ENCODE results near the gene VEGFA.
A peak's percentile ranks its signal among the peaks of the same experiment; 100 is the strongest.

The VEGFA gene

DNA sequence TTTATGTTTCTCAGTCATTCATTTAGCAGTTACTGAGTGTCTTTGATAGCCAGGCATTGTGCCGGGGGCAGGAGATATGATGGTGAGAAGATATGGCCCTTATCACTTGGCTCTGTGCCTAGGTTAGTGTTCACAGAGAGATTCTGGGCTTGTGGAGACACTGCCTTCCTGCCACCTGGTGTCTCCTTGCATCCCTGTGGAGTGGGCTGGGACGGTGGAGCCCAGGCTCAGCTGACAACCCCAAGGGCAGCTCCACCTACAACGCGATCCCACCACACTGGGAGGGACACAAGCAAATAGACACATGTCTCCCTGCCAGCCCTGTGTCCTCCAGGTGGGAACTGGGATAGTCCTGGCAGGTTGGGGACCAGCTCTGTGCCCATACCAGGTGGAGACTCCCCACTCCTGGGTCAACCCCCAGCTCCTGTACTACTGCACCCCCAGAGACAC is 30.3 kb upstream of the VEGFA start:
- no peak for DNase-seq

GRCh38 chr6:43740321-43740960 is 29.6 kb upstream of the VEGFA start:
- no peak for DNase-seq

DNA sequence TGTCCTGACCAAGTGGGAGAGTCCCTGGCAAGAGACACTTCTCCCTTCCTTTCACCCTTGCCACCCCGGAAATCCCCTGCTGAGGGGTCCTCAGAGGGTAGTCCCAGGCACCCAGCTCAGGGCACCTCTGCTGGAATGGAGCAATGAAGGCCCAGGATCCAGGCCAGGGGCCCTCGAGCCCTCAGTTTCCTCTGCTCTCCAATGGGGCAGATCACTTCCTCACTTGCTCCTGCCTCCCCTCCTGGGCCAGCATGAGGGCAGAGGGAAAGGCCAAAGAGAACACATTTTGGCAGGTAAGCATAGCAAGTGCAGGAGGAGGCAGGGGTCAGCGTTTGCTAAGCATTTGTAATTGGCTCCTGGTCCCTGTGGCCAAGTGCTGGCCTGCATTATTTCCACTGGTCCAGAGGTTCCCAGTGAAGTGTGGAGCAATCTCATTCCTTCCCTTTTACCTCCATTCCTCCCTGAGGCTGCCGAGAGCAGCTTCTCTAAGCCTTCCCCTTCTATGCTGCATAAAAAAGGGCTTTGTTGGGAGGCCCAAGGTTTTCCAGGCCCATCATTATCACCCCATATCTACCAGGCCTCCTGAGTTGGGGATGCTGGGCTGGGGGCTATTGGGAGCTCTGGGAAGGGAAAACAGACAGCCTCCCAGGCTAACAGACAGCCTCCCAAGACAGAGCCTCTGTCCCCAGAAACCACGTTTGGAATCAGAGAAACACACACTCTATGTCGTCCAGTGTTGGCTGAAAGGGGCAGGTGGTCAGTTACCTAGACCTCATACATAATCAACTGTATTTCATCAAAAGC is 28.8 kb upstream of the VEGFA start:
- DNase-seq = no peak

DNA sequence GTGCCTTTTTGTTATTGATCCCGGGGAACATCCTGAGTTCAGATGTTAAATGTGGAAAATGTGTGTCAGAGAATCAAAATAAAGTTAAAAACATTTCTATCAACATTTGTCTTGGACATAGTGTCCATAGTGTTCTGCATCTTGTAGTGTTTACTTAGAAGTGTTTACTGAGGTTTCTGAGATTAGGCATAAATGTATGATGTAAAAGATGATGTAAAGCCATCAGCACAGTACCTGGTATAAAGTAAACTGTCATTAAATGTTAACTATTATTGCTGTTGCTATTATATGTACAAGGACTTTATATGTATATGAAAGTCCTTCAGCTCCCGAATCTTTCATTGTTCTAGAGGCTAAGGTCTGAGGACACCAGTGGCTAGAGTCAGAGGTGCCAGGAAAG is 28.2 kb upstream of the VEGFA start:
- no peak for DNase-seq

- DNase-seq = no peak
Measured at GRCh38 chr6:43742285-43742684, 27.7 kb upstream of the VEGFA start.

GRCh38 chr6:43742931-43743632 is 26.9 kb upstream of the VEGFA start:
- no peak for DNase-seq

DNA sequence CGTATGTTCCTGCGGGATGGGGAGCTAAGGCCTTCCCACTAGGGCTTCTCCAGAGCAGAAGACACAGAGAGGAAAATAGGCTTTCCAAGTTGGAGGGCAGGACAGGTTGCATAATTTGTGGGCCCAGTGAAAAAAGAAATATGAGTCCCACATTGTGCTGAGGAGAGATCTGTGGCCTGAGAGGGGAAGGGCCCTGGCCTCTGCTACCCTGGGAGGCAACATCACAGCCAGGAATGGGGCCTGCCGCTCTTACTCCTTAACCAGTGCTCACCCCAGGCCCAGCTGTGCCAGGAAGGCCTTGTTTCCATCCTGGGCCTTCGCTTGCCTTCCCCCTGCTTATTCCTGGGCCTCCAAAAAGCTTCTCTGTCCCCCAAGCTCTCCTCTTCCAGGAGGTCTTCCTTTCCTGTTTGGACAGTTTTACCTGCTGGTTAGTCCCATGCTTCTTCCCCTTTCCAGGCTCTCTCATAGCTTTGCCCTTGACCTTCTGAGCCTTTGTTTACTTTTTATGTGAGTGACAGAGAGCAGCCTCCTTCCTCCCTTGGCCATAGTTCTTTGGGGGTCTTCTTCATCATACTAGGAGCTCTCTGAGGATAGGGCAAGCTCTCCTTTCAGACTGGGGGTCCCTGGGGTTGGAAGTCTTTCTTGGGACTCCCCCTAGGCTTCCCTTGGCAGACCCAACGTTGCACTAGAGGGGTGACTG is 26.2 kb upstream of the VEGFA start:
- DNase-seq = no peak

DNA sequence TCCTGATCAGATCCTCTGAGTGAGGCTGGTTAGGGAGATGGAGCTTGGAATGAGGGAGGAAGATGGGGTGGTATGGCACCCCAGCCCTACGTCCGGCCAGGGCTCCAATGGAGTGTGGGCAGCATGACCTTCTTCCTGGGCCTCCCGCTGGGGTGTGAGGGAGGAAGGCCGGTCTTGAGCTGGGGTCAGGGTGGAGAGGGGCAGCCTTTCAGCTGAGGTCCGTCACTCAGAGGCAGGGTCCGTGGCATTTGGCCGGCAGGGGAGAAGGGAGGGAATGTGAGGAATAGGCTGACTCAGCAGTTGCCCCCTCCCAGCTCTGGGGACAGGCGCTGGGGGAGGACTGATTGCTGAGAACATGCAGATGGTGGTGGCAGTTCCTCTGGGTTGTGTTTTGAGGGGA is 25.5 kb upstream of the VEGFA start:
- no peak for DNase-seq

DNA sequence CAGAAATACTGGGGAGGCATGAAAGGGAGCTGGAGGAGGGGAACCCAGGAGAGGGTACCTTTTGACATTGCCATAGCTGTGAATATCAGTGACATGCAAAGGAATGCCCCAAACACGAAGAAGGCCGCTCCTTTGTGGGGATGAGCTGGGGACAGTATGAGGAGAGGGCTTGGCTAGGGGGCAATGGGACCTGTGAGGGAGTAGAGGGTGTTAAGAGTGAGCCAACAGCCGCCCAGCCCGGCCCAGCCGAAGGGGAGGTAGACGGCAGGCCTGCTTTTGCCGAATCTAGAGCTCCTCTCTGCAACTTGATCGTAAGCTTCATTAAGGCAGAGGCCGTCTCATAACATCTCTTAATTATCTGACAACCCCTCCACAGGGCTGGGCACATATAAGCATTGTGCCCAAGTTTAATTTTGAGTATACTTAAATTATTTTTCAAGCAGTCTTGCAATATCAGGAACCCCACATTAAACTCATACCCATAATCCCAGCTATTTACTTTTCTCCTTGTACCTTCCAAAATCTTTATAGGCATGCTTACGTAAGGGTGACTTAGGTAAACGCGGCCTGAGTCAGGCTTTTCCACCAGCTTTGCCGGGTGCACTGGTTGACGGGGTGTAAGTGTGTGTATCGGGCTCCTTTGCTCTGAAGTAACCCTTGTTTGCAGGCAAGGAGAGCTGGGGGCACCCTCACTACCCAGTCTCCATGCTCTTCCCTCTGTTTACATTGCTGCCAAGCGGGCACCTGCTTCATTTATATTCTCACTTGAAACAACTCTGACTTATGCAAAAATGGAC is 24.9 kb upstream of the VEGFA start:
- DNase-seq = no peak

DNA sequence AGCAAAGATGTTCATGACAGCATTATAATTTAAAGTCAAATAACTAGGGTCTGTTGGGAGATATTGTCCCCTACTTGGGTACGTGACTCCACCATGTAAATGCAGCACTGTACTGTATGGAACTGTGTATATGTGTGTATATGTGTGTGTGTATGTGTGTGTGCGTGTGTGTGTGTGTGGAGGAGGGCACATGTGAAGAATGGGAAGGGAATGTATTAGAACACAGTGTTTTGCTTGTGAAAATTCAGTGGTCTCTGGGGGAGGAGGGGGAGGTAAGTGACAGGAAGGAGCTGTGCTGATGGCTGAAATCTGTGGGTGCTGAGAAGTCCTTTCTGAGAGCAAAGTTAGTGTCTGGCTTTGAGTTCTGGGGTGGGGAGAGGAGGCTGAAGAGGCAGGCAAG is 23.9 kb upstream of the VEGFA start:
- no peak for DNase-seq

DNA sequence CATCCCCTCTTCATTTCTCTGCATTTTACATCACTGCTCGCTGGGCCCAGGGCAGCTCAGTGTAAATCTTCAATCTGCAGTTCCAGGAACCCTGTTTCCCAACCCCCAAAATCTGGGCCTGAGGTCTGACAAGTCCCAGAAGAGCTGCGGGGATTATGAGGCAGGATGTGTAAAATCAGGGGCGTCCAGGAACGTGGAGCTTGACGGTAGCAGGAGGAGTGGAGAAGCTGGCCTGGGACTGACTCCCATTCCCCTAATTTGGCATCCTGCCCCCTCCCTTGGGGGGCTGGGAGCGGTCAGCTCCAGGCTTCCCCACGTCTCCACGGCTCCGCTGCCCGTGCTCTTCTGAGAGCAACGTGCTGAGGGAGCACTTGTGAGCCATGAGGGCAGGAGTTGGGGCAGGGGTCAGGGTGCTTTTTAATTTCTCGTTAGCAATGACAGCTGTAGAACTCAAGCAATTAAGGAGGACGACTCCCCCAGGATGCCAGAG is 23.4 kb upstream of the VEGFA start:
- DNase-seq = no peak

- DNase-seq = no peak
Measured at GRCh38 chr6:43747784-43748183, 22.2 kb upstream of the VEGFA start.

DNA sequence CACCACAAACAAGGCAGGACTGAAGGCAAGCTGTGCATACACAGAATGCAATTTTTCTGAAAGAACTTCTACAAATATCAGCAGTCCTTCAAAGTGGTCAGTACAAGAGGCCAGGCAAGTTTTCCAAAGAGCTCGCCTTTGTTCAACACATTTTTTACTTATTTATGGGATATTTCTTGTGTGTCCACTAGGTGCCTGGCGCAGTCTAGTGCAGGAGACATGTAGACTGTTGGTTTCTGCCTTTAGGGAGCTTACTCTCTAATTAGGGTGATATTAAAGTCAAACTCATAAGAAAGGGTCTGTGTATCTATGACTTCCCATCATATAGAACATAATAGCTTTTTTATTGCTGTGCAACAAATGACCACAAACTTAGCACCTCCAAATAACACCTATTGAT is 21.2 kb upstream of the VEGFA start:
- no peak for DNase-seq

DNA sequence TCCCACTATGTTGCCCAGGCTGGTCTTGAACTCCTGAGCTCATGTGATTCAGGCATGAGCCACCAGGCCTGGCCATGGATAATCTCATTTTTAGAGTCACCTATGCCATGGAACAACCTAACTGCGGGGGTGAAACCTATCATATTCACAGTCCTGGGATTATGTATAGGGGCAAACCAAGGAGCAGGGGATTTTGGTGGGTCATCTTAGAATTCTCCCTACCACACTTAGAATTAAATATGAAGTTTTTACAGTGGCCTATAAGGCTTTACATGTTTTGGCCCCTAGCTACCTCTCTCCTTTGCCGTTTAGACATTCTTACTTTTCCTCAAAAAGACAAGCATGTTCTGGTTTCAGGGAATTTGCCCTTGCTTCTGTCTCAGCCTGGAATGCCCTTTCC is 20.6 kb upstream of the VEGFA start:
- no peak for DNase-seq

- no peak for DNase-seq
Measured at GRCh38 chr6:43750622-43751021, 19.4 kb upstream of the VEGFA start.

DNA sequence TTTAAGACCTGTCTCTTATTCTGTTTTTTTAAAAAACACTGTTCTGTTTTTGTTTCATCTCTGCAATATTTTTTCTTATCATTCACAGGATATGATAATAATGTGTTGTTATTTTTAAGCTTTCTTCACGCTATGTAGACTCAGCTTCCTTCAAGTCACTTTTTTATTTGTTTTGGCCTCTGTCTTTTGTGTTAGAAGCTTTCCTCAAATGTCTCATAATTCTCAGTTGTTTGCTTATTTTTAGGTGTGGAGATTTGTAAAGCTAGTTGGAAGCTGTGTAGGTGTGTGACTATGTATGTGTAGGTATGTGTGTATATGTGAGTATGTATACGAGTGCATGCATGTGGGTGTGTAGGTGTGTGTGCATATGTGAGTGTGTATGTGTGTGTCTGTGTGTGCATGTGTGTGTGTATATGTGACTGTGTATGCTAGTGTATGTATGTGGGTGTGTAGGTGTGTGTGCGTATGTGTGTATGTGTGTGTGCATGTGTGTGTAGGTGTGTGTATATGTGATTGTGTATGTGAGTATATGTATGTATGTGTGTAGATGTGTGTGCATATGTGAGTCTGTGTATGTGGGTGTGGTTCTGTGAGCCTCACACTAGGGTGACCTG is 16.3 kb upstream of the VEGFA start:
- no peak for DNase-seq

DNA sequence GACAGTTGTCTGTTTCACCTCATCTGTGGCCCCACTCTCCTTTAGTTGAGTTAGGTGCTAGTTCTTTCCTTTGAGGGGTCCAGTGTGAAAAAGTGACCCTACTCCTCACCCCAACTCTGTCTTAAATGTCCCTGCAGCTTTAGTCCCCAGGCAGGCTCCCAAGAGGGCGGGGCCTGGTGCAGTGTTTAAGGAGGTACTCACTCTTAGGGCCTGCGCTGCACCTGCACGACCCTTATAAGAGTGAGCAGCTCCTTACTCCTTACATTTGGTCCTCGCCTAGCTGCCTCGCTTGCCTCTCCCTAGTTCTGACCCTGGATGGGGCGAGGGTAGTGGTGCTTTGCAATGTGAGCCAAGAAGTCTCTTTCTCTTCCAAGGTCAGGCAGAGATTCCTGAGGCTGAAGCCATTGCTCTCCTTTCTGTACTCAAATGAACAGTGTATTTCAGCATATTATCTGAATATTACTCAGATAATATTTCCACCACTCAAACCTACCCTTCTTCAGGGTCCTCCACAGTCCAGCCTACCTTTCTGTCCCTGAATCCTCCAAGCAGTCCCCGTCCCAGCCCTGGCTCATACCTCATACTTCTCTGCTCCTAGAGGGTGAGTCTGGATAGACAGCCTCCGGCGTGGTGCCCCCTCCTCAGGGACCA is 11.9 kb upstream of the VEGFA start:
- peak; percentile 5 for DNase-seq

DNA sequence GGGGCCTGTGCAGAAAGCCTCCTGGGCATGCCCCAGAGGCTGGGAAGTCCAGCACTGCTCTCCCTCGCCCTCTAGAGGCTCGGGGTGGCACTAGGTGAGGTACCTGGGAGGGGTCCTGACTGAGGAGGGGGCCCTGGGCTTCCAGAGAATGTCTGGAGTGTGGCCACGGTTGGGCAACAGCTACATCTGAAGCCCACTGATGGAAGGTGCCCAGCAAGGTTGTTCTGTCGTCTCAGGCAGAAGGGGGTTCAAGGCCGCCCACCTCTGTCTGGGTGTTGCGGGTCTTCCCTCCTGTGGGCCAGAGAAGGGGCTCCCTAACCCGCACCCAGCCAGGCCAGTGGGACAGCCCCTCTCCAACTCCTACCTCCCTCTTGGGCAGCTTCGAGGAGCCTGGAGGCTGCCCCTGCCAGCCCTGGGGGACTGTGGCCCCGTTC is 11.4 kb upstream of the VEGFA start:
- peak; percentile 11 for DNase-seq

DNA sequence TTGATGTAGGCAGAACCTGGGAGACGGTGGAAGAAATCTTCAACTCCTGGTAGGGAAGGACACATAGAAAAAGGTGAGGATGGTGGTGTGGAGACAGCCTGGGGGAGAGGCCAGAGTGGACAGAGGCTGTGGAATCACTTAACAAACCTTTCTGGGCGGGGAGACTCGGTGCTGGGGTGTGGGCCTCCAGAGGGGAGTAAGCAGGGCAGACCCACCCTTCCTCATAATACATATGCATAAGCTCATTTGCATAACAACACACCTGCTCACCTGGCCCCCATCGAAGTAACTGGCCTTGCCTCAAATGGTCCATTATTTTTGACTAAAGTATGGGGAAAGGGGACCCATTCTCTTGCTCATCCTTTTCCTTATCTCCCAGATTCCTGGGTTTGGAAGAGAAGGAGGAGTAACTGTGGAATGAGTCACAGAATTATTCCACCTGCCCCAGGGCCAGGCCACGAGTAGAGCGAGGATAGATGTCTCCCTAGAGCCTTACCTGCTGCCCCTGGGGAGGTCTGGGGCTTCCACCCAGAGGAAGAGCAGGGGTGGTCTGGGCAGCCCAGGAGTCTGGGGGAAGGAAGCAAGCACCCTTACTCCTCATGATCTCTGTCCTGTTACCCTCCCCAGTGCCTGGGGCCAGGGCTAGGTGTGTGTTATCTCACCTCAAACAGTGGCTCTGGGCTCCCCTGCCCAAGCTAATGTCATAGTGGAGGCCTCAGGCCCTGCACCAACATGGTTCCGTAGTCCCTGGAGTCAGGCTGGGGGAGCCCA is 10.7 kb upstream of the VEGFA start:
- DNase-seq = peak; percentile 35

DNA sequence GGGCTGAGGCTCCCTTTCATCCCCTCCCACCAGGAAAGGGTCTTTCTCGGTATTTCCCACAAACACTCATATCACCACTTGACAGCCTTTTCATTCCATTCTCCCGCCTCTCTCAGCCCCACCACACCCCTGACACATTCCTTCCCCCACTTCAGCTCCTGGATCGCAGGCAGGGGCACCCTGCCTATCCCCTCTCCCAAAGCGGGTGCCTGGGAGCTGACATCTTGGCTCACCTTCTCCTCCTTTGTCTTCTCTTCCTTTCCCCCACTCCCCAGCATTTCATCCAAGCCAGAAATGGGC is 10.2 kb upstream of the VEGFA start:
- no peak for DNase-seq

Data from right forelimb (tissue), 1 donor.